Natural killer cell (primary cell): Measurements from ENCODE around the gene LIFR. TPM values are rescaled to one million over a fixed set of nuclear protein-coding genes. Genes with fewer than 3 reads are reported as not detected.

Experiments used
- ATAC-seq, 3 donors: fragments of 150-1000 bp in 2 of 3; fragments of 200-7000 bp in 1 of 3; cut with Tn5 transposase; 1 replicate in 1 of 3; 2 replicates in 2 of 3; pipeline ENCODE4 v1.10.0; 2021; ENCODE audit warnings: mild to moderate bottlenecking in 2 of 3, moderate library complexity in 2 of 3
- DNase-seq, 2 donors: peaks; one replicate each; pipeline versions ENCODE4 v3.0.0 to v3.0.0-alpha.2; 2013 to 2021; ENCODE audit warnings: mixed read lengths in 1 of 2
- H3K27ac ChIP-seq: one replicate; pipeline ENCODE4 v1.5.1; 2013; ENCODE audit warnings: mild to moderate bottlenecking, low read length
- H3K27me3 ChIP-seq: one replicate; pipeline ENCODE4 v1.6.1; 2013; ENCODE audit warnings: low read length; ENCODE audit not compliant: control insufficient read depth, insufficient read depth
- H3K36me3 ChIP-seq: one replicate; pipeline ENCODE4 v1.6.1; 2013; ENCODE audit warnings: low read length; ENCODE audit not compliant: control insufficient read depth, insufficient read depth
- H3K4me1 ChIP-seq: one replicate; pipeline ENCODE4 v1.6.1; 2013; ENCODE audit warnings: low read length; ENCODE audit not compliant: control insufficient read depth, insufficient read depth
- H3K4me3 ChIP-seq: one replicate; pipeline ENCODE4 v1.5.1; 2013; ENCODE audit warnings: low read length
- H3K9me3 ChIP-seq: one replicate; pipeline ENCODE4 v1.6.1; 2013; ENCODE audit warnings: low read length; ENCODE audit not compliant: control insufficient read depth, insufficient read depth
- H3K27ac Mint-ChIP-seq, 2 donors: one replicate each; pipeline ENCODE4 v1.8.0; 2022; ENCODE audit warnings: mild to moderate bottlenecking in 2 of 2, mixed read lengths in 2 of 2, moderate library complexity in 1 of 2
- H3K27me3 Mint-ChIP-seq, 2 donors: one replicate each; pipeline ENCODE4 v1.8.0; 2022; ENCODE audit warnings: low read depth in 2 of 2, mixed read lengths in 2 of 2
- H3K36me3 Mint-ChIP-seq: one replicate; pipeline ENCODE4 v1.8.0; 2022; ENCODE audit warnings: mixed read lengths
- H3K4me1 Mint-ChIP-seq, 2 donors: one replicate each; pipeline ENCODE4 v1.8.0; 2022; ENCODE audit warnings: mixed read lengths in 2 of 2
- H3K4me3 Mint-ChIP-seq: one replicate; pipeline ENCODE4 v1.8.0; 2022; ENCODE audit warnings: mild to moderate bottlenecking, moderate library complexity, mixed read lengths
- H3K9me3 Mint-ChIP-seq, 2 donors: one replicate each; pipeline ENCODE4 v1.8.0; 2022; ENCODE audit warnings: mixed read lengths in 2 of 2
- CTCF ChIP-seq: fragments of 200-600 bp; IDR thresholded peaks from one replicate; pipeline ENCODE4 v1.8.0; 2022; ENCODE audit warnings: antibody characterized with exemption
- WGBS: methylation state at CpG from one replicate; pipeline ENCODE4 v1.1.7; 2013; ENCODE audit warnings: missing lambda C conversion rate; ENCODE audit not compliant: insufficient coverage; 5-methylcytosine and 5-hydroxymethylcytosine counted together
- intact Hi-C: fragments of 100-400 bp; cut with micrococcal nuclease; formaldehyde crosslinking; loops from one replicate; pipeline ENCODE4 v1.14.2; 2022
- total RNA-seq, 4 donors: library from RNA; stranded (reverse); fragments of 120-200 nt in 1 of 4; gene quantifications; one replicate each; pipeline versions ENCODE4 v1.2.3 to v1.2.4, GENCODE V29; 2013 to 2022

The LIFR gene
- total RNA-seq, 3 donors from 2014 or later (not counting 1 experiment from before 2014, with no cell fraction given) = not detected

GRCh38 chr5:38532165-38532669, 24.2 kb downstream of the LIFR start:
- Mint-ChIP-seq H3K9me3 (no peaks in the 10 kb centered on the region), H3K4me1 (peaks cover 0 to 8% of the 10 kb centered on the region in 2 donors), H3K27me3 (peaks cover 21 to 58% of the 10 kb centered on the region in 2 donors), H3K36me3 (no peaks in the 10 kb centered on the region), H3K27ac (no peak overlapping the region), H3K4me3 (no peak overlapping the region)
- TF ChIP-seq CTCF = no peak
- Histone ChIP-seq H3K27ac (no peak overlapping the region), H3K27me3 (peaks cover 6% of the 10 kb centered on the region), H3K9me3 (no peaks in the 10 kb centered on the region), H3K4me1 (no peaks in the 10 kb centered on the region), H3K4me3 (no peak overlapping the region), H3K36me3 (no peaks in the 10 kb centered on the region)
- intact Hi-C loops = no loop called here
- ATAC-seq (no peak), DNase-seq (no peak)
- 88% methylated on average over 9 of the region's 9 CpGs for WGBS

- WGBS = no CpG with 5 or more reads among the region's 3 CpGs
- H3K27ac ChIP-seq = no peak overlapping the region
- TF ChIP-seq CTCF = no peak
Measured at GRCh38 chr5:38531518-38531917, 24.9 kb downstream of the LIFR start.

GRCh38 chr5:38529955-38530646, 26.3 kb downstream of the LIFR start:
- Mint-ChIP-seq H3K9me3 (no peaks in the 10 kb centered on the region), H3K36me3 (no peaks in the 10 kb centered on the region), H3K27me3 (peaks cover 17 to 53% of the 10 kb centered on the region in 2 donors), H3K27ac (no peak overlapping the region), H3K4me1 (peaks cover 0 to 8% of the 10 kb centered on the region in 2 donors), H3K4me3 (no peak overlapping the region)
- no peak for TF ChIP-seq CTCF
- Histone ChIP-seq H3K4me1 (no peaks in the 10 kb centered on the region), H3K36me3 (no peaks in the 10 kb centered on the region), H3K9me3 (no peaks in the 10 kb centered on the region), H3K4me3 (no peak overlapping the region), H3K27me3 (peaks cover 10% of the 10 kb centered on the region), H3K27ac (no peak overlapping the region)
- WGBS = 57% methylated on average over 2 of the region's 4 CpGs
- ATAC-seq = no peak
- intact Hi-C loops = no loop called here
- DNase-seq = no peak

More at GRCh38 chr5:38531518-38531917, 24.9 kb downstream of the LIFR start:
- peaks cover 6% of the 10 kb centered on the region for H3K27me3 ChIP-seq
- no peaks in the 10 kb centered on the region for H3K9me3 Mint-ChIP-seq
- DNase-seq = no peak
- H3K36me3 Mint-ChIP-seq = no peaks in the 10 kb centered on the region
- no peaks in the 10 kb centered on the region for H3K9me3 ChIP-seq
- no peaks in the 10 kb centered on the region for H3K36me3 ChIP-seq
- no peak overlapping the region for H3K27ac Mint-ChIP-seq
- no peak overlapping the region for H3K4me3 Mint-ChIP-seq
- H3K4me3 ChIP-seq = no peak overlapping the region
- H3K4me1 Mint-ChIP-seq = peaks cover 0 to 8% of the 10 kb centered on the region in 2 donors
- intact Hi-C loops = no loop called here
- H3K27me3 Mint-ChIP-seq = peaks cover 18 to 55% of the 10 kb centered on the region in 2 donors
- ATAC-seq = no peak
- no peaks in the 10 kb centered on the region for H3K4me1 ChIP-seq
